GM19035 (cell line): Measurements from ENCODE around the gene ZMYND19.
A peak's percentile ranks its signal among the peaks of the same experiment; 100 is the strongest.
"Not testable (repeated sequence)": the region's sequence is repeated elsewhere in the genome, so short reads cannot be mapped to it uniquely, and the experiment has no call there.

ENCODE experiments used
- ATAC-seq: cut with Tn5 transposase; IDR thresholded peaks from one replicate; pipeline ENCODE4 v1.9.1; 2021; ENCODE audit not compliant: unreplicated experiment

ZMYND19 gene

DNA sequence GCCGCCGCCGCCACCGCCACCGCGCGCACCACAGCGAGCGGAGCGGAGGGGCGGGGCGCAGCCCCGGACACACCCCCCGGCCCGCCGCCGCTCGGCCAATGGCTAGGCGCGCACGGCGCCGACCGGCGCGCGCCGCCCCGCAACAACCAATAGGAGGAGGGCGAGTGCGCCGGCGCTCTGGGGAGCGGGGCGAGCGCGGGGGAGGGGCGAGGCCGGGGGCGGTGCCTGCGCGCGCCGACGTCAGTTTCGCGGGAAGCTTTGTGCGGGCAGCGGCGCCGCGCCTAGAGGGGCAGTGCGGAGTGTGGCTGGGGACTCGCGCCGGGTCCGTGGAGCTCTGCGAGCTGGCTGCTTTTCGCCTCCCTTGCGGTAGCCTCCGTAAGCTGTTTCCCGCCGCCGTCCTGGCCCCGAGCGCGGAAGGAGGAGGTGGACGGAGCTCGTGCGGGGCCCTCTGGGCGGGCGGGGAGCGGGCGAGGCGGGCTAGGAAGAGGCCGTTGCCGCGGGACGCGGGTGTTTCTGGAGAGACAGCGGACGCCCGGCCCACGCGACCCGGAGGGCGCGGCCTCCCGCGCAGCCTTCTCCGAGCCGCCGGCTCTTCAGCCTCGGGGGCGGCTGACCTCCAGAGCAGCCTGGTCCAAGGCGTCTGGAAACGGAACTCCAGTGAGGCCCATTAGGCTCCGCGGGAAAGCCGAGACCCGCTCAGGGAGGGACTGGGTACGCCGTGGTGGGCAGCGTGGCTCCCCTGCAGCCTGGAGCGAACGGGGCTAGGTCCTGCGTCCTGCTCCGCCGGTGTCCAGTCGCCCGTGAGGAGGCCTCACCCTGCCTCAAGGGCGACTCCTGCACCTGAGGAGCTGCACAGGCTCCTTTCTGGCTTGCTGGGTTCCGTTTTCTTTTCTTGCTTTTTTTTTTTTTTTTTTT, at the start of gene ZMYND19:
ZMYND19 (minus strand) TSS at position 44 of the 915 bp plus-strand sequence. CDS start 249 bp downstream, outside the sequence.
- ATAC-seq, result peak; percentile 81

DNA sequence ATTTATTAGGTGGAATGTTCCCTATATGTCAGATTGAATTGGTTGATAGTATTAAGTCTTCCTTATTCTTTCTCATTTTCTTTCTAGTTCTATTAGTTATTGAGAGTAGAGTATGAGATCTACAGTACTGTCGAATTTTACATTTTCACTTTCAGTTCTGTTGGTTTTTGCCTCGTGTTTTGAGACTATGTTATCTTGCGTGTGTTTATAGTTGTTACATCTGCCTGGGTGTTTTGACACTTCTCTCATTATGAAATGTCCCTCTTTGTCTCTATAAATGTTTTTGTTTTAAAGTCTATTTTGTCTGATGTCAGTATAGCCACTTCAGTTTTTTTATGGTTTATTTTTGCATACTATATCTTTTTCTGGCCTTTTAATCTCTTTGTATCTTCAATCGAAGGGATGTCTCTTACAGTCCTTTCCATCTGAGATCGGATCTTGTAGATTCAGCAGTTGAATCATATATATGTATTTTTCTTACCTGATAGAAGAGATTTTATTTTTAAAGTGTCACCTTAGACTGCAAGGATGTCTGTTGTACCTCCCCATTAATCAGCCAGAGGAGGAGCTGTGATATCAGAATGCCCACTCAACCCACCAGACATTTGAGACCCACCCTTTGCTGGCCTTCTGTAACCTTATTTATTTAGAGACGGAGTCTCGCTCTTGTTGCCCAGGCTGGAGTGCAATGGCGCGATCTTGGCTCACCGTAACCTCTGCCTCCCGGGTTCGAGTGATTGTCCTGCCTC, 49.2 kb upstream of the ZMYND19 start:
- no peak for ATAC-seq

DNA sequence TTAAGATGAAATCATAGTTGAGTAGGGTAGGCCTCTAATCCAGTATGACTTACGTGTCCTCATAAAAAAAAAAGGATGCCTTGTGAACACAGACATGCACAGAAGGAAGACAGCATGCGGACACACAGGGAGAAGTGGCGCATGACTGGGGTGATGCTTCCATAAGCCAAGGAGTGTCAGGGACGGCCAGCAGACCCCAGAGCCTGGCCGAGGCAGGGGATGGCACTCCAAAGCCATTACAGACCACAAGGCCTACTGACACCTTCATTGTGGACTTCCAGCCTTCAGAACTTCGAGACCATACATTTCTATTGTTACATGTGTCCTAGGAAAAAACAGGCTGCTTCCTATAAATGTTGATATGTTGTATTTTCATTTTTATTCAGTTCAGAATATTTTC, 48.4 kb upstream of the ZMYND19 start:
- no peak for ATAC-seq

DNA sequence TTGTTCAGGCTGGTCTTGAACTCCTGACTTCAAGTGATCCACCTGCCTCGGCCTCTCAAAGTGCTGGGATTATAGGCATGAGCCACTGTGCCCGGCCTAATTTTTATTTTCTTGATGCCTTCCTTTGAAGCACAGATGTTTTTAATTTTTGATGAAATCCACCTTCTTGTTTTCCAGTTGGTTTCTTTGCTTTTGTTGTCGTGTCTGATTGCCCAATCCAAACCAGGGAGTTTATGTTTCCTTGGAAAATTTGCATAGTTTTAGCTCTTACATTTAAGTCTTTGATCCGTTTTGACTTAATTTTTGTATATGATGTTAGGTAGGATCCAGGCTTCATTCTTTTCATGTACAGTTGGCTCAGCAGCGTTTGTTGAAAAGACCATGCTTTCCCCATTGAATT, 43.7 kb upstream of the ZMYND19 start:
- ATAC-seq, result no peak

DNA sequence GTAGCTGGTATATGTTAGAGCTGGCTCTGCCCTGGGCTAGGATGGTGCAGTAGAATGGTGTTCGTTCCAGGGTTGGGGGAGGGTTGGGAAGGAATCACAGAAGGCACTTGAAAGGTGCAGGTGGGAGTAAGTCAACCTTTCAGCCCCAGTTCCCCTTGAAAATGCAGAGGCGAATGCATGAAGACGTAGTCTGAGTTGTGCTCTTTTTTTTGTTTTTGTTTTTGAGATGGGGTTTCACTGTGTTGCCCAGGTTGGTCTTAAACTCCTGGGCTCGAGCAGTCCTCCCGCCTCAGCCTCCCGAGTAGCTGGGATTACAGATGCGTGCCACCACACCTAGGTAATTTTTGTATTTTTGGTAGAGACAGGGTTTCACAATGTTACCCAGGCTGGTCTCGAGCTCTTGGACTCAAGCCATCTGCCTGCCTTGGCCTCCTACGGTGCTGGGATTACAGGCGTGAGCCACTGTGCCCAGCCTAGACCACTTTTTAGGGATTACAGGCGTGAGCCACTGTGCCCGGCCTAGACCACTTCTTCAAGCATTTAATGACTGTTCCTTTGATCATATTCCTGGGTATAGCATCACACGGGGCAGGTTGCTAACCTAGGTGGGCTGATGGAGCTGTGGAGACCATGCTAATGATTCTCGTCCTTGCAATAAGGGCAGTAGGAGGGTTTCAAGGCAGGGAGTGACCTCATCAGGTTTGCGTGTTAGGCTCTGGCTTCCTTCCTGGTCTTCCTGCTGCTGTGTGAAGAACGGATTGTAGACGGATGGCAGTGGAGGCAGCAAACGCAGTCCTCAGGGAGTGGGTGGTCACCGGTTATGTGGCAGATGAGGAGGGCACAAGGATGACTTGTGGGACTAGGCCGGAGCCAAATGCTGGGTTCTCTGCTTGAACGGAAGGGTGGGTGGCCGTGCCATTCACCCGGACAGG, 42.2 kb upstream of the ZMYND19 start:
- no peak for ATAC-seq

DNA sequence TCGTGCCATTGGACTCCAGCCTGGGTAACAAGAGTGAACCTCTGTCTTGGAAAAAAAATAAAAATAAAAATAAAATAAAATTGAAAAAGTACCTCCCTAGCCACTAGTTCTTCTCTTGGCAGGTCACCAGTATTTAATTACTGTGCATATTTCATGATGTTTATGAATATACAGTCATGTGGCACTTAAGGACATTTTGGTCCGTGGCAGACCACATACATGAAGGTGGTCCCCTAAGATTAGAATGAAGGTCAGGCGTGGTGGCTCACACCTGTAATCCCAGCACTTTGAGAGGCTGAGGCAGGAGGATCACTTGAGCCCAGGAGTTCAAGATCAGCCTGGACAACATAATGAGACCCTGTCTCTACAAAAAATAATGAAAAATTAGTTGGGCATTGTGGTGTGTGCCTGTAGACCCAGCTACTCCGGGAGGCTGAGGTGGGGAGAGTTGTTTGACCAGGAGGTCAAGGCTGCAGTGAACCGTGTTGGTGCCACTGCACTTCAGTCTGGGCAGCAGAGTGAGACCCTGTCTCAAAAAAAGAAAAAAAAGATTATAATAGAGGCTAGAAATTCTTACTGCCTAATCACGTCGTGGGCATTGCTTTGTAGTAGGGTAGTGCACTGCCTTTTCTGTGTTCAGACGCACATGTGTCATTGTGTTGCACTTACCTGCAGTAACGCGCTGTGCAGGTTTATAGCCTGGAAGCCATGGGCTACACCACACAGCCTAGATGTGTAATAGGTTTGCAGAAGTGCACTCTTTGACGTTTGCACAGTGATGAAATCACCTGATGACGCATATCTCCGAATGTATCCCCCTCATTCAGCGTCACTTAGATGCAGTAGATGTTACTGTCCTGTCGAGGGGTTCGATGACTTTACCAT, 41.3 kb upstream of the ZMYND19 start:
- ATAC-seq, result no peak

DNA sequence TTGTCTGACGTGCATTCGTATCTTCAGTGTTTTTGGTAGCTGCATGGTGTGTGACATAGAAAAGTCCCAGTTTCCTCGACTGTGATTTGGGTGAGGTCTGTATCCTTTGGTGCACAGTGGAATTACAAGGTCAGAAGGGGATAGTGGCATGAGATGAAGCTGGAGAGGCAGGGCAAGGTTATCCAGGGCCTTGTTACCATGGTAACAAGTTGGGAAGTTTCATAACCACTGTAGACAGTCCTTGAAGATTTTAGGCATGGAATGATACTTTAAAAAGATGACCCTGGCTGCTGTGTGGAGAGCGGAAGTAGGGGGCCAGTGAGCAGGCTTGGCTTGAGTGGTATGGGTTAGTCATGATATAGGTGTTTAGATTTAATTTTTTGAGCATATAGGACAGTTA, 40.4 kb upstream of the ZMYND19 start:
- ATAC-seq, result no peak

DNA sequence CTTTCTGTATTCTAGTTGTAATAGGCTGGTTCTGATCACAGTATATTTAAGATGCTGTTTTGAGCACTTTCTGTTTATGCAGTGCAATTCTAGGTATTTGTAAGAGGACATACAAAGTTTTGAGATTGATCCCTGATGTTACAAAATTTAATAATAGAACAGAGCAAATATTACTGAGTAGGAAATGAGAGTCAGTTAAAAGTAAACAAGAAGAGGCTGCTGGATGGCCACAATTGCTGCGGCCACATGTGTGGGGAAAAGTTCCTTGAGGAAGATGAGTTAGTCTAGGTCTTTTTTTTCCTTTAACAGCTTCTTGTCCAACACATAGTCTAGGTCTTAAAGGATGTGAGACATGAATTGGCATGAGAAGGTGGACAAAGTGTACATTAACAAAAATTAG, 39.8 kb upstream of the ZMYND19 start:
- no peak for ATAC-seq

DNA sequence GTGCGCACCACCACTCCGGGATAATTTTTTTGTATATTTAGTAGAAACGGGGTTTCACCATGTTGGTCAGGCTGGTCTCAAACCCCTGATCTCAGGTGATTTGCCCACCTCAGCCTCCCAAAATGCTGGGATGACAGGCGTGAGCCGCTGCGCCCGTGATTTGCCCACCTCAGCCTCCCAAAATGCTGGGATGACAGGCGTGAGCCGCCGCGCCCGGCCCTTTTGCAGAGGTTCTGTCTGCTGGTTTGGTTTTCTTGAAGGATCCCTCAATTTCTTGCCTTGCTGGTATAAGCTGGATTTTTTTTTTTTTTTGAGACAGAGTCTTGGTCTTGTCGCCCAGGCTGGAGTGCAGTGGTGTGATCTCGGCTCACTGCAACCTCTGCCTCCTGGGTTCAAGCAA, 37.1 kb upstream of the ZMYND19 start:
- ATAC-seq, result not testable (repeated sequence)

DNA sequence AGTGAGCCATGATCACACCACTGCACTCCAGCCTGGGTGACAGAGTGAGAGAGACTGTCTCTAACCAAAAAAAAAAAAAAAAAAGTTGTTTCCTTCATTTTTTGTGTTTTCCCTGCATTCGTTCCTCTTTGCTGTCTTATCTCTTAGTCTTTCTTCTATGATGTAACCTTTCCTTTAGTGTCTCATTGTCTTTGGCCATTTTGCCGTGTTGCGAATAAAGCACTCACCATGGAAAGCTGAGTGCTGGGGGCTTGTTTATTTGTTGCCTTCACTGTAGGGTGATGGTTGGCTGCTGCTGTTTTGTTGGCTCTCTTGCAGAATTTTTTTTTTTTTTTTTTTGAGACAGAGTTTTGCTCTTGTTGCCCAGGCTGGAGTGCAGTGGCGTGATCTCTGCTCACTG, 36.2 kb upstream of the ZMYND19 start:
- no peak for ATAC-seq

DNA sequence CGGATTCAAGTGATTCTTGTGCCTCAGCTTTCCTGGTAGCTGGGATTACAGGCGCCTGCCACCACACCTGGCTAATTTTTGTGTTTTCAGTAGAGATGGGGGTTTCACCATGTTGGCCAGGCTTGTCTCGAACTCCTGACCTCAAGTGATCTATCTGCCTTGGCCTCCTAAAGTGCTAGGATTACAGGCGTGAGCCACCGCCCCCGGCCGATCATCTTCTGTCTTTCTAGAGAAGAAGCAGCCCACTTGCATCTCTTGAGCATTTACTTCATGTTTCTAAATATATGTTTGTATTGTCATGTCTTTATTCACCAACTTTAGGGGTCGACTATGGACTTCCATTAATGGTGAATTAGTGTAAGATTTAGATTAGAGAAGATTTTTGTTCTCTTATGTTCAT, 31.9 kb upstream of the ZMYND19 start:
- not testable (repeated sequence) for ATAC-seq

DNA sequence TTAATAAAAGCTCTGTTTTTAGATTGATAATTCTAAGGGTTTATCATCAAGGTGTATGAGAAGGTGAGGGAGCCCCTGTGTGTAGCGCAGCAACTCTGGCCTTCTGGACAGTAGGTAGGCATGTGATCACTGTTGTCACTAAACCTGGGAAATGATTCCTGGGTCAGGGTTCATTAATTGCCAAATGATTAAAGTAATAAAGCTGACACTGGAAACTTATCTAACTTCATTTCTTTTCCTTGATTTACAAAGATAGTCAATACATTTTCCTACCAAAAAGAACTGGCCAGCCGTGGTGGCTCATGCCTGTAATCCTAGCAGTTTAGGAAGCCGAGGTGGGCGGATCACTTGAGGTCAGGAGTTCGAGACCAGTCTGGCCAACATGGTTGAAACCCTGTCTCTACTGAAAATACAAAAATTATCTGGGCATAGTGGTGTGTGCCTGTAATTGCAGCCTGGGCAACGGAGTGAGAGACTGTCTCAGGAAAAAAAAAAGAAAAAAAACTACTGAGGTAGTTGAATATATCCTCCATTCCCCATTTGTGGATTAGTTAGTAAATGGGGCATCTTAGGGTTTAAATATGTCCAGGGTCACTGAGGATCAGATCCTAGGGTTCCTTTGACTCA, 30.9 kb upstream of the ZMYND19 start:
- ATAC-seq, result no peak

DNA sequence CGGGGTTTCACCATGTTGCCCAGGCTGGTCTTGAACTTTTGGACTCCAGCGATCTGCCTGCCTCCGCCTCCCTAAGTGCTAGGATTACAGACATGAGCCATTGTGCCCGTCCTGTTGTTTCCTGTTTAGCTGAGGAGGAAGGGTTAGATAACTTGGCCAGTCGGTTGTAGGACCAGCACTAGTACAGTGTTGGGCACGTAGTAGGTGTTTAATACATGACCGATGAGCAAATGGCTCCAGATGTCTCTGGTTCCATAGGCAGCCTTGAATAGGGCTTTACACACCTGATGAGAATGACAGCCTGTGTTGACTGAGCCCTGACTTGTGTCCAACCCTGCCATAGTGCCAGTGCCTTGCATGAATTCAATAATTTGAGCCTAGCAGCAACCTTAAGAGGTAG, 30.3 kb upstream of the ZMYND19 start:
- ATAC-seq, result no peak

DNA sequence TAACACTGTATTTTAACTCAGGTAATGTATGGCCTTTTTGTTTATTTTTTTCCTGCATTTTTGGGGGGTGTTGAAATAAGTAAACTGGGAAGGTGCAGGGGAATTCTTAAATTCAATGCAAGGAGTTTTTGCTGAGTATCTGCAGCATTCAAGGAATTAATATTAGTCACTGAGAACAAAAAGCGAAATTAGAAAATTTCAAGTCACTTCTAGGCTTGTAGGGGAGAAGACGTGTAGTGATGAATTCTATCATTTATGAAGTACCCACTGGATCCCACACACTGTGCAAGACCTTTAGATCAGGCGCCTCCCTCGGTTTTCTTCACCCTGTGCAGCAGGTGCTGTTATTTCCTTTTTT, 29.7 kb upstream of the ZMYND19 start:
- no peak for ATAC-seq

DNA sequence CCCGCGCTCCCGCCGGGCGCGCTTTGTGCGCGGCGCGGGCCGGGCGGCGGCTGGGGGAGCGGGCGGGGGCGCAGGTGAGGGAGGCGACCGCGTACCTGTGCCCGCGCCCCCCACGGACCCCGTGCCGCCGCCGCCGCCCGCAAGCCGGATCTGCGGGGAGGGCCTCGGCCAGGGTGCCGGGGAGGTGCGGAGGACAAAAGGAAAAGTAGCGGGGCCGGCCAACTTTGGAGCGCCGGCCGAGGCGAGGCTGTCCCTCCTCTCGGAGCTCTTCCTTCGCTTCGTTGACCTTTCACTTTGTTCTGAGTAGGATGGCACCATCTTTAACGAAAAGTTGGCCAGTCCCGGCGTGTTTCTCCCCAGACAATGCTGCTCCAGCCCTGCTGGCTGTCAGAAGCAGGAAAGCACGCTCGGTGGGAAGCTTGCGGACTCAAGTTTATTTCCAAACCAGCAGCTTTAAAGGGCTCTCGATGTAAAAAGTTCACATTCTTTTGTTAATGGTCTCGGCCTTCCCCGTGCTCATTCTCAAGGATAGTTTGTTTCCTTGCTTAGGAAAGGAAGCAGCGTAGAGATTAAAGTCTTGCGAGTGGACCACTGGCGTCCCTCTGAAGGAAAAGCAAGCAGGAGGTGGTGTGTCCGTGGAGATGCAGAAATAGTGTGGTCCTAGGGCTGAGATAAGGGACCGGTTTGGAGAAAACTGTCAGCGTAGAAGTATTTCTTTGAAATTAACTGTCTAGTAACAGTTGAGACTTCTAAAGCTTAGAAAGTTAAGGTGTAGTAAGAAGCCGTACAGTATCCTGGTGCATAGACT, 29.1 kb upstream of the ZMYND19 start:
- ATAC-seq, result peak; percentile 27

DNA sequence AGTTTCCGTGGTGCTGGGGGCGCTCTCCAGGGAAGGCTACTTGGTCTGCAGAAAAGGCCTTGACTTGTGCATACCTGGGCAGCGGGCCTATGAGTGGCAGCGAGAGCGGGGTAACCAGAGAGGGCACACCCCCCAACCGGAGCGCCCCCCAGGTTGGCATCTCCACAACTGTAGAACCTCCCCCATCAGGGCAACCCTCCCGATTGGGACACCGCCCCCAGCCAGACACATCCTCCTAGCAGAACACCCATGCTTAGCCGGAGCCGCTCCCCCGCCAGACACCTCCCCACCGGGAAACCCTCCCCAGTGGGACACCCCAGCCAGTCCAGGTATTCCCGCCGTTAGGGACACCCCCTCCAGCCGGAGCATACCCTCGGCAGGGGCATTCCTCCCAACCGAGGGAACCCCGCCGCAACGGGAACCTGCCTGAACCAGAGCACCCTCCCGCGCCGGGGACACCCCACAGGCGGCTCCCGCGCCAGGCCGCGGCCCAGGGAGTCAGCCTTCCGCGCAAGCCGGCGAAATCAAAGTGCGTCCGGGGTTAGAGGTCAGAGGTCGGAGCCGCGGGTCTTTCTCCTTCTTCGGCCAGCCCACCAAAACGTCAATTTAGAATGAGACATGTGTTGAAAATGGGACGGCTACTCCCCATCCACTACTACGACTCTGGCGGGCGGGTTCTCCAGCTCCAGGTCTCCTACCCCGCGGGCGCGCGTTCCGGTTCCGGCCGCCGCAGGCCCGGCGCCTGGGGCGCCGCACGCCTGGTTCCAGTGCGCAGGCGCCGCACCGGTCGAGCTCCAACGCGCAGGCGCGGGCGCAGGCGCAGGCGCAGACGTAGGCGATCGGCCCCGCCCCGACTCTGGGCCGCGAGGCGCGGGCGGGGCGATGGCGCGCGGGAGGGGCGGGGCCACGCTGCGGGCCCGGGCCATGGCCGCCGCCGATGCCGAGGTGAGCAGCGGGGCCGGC, 28.1 kb upstream of the ZMYND19 start, which contains the start of gene EHMT1:
EHMT1 (plus strand) TSS at position 901 of the 963 bp plus-strand sequence; CDS start at position 925, 24 bp downstream.
- ATAC-seq, result peak; percentile 80

DNA sequence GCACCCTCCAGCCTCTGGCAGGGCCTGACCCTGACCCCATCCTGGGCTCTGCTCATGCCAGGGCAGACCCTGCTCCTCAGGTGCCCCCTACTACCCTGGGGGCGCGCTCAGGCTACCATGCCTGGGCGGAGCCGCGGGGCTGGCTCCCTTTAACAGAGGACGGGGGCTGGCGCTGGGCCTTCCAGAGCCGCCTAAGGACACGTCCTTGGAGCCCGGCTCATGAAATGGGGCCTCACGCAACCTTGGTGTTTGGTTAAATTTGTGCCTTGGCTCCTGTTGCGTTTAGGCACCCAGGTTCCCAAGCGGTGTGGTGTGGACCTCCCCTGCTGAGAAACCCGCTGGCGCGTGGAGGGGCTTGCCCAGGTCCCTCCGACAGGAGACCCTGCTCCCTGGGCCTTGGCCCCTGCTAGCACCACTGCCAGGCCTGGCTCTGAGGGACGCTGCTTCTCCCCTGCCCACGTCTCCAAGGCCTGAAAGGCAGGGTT, 25.1 kb upstream of the ZMYND19 start:
- no peak for ATAC-seq
